HL-60/S4 (cell line): Measurements from ENCODE around the gene ISLR.

ENCODE experiments used
- in situ Hi-C: fragments of 300-500 bp; cut with MboI; formaldehyde crosslinking; loops from 2 replicates; pipeline ENCODE4 v1.14.3; 2022; ENCODE audit warnings: low sequenced_read_pairs

ISLR gene

DNA sequence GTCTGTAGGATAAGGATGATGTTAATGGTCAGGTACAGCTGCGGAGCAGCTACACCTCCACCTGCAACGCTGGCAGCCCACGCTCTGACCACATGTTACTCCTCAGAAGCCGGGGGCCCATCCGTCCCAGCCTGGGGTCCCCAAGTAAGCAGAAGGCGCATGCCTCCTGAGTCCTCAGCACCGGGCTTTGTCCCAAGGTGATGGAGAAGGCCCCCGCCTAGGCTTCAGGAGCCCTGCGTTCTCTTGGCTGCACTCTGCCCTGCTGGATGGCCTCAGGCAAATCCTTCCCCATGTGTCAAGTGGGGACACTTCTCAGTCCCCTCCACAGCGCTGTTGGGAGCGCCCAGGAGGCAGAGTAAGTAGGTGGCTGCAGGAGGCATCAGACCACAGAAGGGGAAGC lies 14.7 kb downstream of the ISLR start:
- in situ Hi-C loops, result no loop called here

DNA sequence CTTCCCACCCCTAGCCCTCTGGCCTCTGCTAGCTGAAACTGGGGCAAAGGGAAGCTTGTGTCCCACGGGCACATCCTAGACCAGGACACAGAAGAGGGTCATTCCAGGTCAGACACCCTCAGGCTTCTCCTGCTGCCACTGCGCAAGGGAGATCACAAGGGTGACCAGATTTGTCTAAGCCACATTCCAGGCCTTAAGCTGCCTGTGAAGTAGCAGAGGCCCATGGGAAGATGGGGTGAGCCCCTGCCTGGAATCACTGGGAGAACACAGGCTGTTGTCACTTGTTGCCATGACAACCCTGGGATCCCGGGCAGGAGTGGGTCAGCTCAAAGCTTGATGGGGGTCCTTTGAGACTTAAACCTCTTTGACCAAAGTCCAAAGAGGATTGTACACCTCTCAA lies 18.3 kb downstream of the ISLR start:
- in situ Hi-C loops, result no loop called here

DNA sequence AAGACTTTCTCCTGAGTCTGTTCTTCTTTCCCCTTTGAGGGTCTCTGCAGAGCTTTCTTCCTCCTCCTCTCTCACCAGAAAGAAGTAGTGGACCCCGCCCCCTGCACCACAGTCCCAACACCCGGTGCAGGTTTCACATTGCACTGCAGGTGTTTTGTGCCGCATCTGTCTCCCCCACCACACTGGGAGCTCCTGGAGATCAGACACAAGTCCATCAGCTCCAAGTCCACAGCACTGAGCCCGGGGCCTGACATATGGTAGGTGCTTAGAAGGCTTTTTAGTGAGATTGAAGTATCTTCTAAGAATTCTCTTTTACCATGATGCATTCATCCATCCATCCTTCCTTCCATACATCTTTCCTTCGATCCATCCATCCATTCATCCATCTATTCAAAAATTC lies 19.2 kb downstream of the ISLR start:
- in situ Hi-C loops, result no loop called here

DNA sequence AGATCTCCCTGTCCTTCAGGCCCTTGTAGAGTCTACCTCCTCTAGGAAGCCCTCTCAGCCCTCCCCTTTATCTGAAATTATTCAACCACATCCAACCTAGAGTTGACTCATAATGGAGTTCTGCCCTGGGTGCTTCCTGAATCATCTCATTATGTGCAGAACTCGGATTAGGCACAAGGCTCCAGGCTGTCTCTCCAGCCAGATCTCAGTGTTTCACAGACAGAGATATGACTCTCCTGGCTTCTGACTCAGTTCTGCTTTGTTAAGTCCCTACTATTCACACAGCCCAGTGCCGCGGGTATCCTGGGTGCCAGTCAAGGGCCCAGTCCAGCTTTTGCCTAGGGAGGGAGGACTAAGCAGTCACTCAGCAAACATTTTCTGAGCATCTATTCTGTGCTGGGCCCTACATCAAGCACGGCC lies 19.8 kb downstream of the ISLR start:
- in situ Hi-C loops, result no loop called here

DNA sequence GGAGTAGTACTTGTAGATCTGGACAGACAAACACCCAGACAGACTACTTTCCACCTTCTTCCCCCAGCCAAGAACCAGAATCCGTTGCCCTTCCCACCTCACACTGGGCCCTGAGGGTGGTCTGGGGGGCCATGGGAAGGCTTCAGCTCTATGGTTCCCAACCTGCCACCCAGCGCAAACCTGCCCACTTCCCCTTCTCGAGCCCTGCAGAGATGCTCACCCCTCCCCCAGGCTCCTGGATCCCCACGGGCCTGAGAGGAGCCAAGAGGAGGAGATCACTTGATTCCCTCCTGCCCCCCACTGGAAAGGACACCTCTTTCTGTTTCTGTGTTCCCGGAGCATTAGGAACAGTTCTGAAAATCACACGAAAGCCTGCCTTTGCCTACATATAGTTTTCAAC lies 20.4 kb downstream of the ISLR start:
- in situ Hi-C loops, result no loop called here

DNA sequence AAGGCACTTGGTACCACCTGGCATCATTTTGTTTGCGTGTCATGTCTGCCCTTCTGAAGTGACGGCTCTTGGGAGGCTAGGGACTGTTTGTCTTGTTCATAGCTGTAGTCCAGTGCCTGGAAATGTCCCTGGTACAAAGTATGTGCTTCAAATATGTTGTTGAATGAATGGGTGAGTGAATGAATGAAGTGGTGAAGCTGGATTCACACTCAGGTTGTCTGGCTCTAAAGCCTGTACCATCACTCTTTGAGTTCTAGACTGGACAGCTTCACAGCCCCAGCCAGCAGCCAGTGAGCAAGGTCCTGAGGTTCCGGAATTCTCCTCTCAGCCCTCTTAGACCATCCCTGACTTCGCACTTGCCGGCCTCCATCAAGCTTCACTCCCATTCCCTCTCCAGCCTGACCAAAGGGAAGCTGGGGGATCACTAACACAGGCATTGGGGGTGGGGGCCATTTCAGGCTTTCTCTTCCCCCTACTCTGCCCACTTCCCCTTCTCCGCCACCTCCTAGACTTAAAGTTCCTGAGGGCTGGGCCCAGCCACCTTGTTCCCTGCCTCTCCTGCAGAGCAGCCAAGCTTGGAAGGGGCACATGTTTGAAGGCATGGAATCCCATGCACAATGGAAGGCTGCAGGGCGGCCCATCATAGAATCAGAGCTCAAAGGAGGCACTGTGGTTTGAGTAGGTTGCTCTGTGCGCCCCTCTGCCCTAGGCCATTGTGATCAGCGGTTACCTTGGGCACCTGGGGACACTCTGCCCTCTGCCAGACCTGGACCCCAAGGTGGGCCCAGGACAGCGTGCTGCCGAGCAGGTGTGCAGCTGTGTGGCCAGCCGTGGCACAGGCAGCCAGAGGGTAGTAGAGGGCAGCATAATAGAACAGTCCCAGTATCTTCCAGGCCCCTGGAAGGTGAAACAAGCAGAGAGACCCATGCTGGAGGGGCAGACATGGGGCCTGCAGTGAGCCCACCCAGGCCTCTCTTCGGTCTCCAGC lies 21.4 kb downstream of the ISLR start:
- in situ Hi-C loops, result no loop called here

DNA sequence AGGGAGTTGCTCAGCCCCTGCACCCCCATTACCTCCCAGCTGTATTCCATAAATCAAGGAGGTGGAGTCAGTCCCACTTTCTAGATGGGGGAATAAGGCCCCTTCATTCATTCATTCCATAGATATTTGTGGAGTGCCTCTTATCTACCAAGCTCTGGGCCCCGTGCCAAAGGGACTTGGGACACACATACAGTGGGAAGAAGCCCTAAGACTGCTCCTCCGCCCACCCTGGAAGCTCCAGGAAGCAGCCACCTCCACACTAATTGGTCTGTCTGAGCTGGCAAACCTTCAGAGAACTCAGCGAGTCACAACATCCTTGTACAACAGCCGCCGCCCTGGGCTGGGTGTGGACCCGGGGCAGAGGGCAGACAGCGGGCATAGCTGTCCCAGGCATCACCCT lies 22.7 kb downstream of the ISLR start:
- in situ Hi-C loops, result no loop called here

DNA sequence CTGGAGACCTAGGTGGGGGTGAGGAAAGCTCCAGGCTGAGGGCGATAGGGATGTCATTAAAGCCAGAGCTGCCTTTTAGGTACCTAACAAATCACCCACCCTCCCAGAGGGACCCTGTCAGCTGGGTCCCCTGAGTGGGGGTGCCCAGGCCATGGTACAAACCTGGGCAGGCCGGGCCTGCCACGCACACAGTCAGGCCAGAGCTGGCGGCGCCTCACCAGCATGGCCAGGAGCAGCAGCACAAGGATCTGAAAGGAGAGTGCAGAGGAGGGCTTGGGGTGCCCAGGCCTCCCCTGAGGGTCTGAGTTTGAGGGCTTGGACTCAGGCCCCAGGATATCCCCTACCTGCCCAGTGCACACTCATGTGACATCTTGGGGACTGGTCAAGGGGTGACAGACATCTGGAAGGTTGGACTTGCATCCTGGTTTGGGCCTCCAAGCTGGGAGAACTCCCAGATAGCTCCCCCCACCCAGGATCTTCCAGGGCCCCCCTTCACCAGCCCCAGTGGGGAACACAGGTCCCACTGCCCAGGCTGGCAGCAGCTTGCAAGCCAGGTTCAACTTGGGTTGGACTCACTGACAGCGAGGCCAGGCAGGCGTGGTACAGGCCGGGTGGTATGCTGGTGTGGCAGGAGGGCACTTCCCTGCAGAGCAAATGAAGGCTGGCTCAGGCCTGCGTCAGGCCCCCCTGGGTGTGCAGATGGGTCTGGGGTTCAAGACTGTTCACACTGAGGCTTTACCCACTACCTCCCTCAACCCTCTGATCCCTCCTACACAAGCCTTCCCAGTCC lies 23.9 kb downstream of the ISLR start:
- in situ Hi-C loops, result no loop called here

DNA sequence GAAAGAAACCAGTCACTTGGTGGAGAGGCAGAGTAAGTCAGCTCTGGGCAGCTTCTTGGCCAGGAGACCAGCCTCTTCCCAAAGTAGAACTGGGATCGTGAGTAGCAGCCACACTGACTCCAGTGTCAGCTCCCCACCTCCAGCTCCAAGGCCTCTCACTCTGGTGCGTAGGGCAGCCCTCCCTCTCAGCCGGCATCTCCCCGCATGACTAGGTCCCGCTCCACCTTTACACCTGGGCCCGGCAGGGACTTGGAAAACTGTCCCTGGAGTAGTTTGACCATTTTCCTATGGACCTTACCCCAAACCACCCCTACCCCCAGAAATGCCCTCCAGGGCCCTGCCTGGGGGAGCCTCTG lies 25.8 kb downstream of the ISLR start:
- in situ Hi-C loops, result no loop called here

DNA sequence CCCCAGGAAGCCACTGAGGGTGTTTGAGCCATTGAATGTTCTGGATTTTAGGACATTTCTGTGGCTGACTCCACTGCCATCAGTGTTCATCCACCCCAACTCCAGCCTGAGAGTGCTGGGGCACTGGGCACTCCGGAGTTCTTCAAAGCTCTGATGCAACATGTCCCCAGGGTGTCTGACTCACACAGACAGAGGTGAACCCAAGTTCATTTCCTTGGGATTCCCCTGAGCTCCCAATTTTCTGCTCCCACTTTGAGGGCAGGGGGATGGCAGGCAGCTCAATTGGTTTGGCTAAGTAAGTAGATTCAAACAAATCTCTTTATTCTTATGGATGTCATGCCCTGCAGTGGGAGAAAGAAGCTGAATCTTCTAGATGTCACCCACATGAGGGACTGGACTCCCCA lies 26.9 kb downstream of the ISLR start:
- in situ Hi-C loops, result no loop called here

DNA sequence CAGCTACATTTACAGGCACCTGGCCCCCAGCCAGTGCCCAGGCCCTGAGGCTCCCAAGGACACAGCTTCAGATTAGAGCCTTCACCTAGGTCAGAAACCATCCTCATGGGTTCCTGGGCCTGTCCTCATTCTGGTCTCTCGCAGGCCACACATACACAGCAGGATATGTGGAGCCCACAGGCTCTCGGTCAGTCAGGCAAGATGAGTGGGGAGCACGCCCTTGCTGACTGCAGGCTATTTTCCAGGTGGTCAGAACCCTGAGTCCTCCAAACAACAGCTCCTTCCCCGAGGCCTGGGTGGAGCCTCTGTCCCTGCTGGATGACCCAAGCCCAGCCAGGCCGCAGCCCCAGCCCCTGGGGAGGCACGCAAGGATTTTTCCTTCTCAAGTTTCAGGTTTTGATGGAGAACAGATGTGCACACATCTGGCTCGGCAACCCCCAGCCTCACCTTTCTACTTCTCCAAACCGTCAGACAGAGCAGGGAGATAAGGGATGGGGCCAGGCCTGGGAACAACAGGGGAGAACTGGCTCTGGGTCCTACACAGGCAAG lies 27.4 kb downstream of the ISLR start:
- in situ Hi-C loops, result no loop called here

DNA sequence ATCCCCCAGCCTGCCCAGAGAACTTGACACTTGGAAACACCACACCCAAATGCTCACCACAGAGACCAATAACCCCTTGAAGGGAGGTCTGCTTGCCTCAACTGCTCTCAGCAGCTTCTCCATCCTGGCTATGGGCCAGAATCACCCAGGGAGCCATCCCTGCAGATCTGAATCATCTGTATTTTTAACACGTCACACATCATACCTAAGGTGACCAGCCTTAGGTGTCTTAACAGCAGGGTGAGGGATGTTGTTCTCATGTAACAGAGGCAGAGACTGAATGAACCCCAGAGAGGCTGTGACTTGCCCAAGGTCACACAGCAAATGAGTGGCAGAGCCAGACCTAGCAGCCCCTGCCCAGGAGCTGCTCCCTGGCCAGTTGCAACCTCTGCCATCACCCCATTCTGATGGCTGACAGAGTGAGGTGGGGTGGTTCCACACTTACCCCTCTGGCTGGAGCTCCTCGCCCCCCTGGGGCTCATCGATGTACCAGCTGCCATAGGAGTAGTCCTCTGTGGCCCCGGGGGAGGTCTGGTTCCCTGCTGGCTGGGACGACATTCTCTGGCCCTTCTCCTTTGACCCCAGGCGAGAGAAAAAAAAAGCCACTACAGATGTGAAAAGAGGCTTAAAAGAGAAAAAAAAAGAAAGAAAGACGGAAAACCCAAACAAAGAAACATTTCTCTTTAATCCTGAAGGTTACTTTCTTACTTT lies 28.4 kb downstream of the ISLR start:
- in situ Hi-C loops, result no loop called here

DNA sequence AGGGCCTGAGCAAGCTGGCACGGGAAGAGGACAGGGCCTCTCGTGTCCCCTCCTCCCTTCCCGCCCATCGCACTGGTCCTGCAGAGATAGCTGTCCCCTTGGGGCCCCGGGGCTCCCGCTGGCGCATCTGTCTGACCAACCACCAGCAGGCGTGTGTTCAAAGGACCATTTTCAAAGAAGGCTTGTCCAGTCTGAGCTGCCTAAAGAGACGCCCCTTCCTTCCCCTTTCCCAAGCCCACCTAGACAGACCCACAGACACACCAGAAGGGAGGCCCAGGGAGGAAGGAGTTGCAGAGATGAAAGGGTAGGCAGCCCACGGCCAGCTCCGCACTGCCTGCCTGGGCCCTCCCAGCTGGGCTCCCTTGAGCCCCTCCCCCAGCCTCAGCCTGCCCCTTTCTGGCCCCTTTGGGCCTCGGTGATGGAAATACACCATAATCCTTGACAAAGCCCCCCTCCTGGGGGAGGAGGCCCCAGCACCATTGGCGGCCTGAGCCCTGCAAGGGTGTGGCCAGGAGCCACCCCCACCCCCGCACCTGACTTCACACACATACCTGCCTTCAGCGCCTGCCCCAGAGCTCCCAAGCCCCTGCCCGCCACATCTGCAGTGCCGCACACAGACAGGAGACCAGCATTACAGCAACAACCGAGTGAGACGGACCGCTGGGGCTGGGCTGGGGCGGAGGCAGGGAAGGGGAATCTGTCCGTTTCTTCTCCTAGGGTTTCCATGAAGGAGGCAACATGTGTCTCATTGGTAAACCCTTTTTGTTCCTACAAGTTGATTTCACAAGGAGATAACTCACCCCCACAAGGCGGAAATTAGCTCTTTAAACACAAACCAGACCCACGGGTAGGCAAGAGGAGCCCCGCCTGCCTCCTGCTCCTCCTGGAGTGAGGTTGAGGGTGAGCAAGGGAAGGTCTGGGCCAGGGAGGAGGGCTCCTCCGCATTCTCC lies 29.2 kb downstream of the ISLR start, which contains the start of gene STRA6:
Gene STRA6, minus strand, starts transcription at position 336 of the 950 bp plus-strand sequence. CDS start 520 bp downstream, outside the sequence.
- in situ Hi-C loops, result no loop called here

DNA sequence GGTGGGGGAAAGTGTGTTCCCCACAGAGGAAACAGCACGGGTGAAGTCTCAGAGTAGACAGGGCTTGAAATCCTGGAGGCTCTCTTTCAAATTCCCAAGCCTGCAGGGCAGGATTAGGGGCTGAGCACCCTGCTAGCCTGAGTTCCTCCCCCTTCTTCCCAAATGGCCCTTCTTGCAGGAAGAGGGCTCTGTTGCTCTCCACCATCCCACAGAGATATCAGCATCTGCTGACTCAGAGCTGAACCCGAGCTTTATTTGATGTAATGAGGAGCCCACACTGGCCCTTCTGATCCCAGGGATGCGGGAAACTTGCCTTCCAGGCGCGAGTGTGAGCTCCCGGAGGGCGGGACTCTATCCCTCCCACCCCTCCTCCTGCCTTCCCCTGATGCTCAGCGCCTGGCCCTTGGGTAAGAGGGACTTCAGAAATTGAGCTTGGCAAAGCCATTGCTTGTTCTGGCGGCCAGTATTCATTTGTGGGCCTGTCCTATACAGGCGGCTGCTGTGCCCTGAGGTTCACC lies 30.5 kb downstream of the ISLR start:
- in situ Hi-C loops, result no loop called here

DNA sequence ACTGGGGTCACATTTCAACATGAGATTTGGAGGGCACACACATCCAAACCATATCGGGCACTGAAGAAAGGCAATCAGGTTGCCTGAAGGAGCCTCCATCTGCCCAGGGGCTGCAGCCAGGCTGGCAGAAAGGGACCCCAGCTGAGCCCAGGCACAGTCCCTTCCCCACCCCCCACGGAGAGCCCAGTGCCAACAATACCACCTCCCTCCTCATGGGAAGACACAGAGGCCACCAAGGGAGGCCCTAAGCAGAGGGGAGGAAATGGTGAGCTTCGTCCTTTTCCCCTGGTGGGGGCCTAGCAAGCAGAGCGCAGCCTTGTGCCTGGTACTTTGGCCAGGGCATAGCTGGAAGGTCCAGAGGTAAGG lies 32.1 kb downstream of the ISLR start:
- in situ Hi-C loops, result no loop called here

DNA sequence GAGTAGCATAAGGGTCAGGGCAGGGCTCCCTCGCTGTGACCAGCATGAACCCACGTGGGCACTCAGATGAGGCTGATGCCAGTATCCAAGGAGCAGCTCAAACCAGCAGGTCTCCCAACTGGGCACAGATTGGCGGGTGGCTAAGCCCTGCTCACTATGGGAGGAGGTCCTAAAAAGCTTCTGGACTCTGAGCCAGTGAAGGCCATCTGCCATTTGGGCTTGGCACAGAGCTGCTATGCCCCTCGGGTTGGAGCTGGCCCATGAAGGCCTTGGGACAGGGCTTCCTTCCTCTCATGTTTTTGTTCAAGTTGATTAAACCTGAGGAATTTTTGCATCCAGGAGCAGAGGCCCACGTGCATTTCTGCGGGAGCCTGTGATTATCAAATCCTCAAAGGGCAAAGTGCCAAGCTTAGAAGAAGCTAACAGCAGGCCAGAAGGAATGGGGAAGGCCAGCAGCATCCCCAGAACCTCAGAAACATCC lies 33.3 kb downstream of the ISLR start:
- in situ Hi-C loops, result no loop called here

DNA sequence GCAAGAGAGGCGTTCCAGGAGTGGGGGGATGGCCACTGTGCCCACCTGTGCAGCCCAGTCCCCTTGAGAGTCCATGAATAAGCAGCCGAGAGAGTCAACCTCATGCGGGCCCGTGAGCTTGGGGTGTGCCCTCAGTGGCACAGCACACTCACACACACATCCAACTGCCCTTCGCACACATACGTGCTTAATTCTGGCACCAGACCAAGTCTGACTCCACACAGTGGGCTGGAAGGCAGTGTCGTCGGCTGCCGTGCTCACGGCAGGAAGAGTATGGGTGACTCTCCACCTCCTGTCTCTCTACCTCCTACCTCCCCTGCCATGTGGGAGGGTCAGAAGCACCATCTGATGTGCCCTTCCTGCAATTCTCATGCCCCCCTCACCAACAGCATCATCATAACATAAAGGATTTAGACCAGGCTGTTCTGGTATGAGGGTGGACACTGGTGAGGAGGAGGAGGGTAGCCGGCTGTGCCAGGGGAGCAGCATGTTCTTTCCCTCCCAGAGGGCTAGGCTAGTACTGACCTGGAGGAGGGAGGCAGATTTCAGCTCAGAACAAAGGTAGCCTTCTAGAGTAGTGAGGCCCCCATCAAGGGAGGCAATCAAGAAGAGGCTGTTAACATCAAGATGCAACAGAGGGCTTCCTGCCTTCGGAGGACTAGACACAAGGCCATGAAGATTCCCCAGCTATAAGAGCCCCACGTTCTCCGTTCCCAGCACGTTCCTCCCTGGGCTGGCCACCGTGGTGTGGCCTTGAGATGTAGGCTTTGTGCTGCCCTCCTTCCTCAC lies 34.3 kb downstream of the ISLR start:
- in situ Hi-C loops, result no loop called here

DNA sequence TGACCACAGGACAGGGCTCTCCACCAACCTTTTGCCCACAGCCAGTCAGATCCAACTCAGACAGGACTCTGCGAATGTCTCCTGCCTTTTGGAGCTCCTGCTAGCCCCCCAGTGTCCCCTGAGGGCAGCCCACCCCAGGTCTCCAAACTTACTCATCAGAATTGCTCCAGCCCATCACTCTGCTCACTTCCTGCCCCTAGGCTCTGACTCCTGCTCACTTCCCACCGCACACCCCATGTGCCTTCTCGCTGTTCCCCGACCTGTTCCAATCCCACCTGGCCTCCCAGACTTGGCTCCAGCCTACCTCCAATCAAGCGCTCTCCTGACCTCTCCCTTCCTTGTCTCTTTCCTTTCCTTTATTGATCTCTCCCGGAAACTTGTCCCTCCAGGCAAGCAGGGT lies 35.0 kb downstream of the ISLR start:
- in situ Hi-C loops, result no loop called here
